Kidney tubule cell (primary cell): ENCODE results near the gene AHCTF1.

ENCODE experiments used
- DNase-seq: peaks from one replicate; pipeline ENCODE4 v3.0.0-alpha.2; 2018; ENCODE audit warnings: low spot score

AHCTF1 gene

GRCh38 chr1:246798107-246798506, 133.6 kb downstream of the AHCTF1 start:
- DNase-seq, result no peak

- DNase-seq, result peak; percentile 20
These were observed 134.2 kb downstream of the AHCTF1 start for GRCh38 chr1:246797597-246797996.

- DNase-seq, result no peak
These were observed 134.6 kb downstream of the AHCTF1 start for GRCh38 chr1:246797157-246797556.

GRCh38 chr1:246795906-246796694, 135.6 kb downstream of the AHCTF1 start:
- no peak for DNase-seq

- DNase-seq, result peak; percentile 12
These were observed 136.7 kb downstream of the AHCTF1 start for GRCh38 chr1:246794828-246795671.

- no peak for DNase-seq
These were observed 137.5 kb downstream of the AHCTF1 start for GRCh38 chr1:246794048-246794827.

- no peak for DNase-seq
These were observed 138.3 kb downstream of the AHCTF1 start for GRCh38 chr1:246793356-246793896.

- DNase-seq, result no peak
These were observed 139.1 kb downstream of the AHCTF1 start for GRCh38 chr1:246792603-246793002.

- DNase-seq, result no peak
These were observed 140.3 kb downstream of the AHCTF1 start for GRCh38 chr1:246791303-246791918.

GRCh38 chr1:246790833-246791232, 140.9 kb downstream of the AHCTF1 start:
- DNase-seq, result no peak

GRCh38 chr1:246790364-246790763, 141.4 kb downstream of the AHCTF1 start:
- no peak for DNase-seq

GRCh38 chr1:246789454-246790339, 142.1 kb downstream of the AHCTF1 start:
- DNase-seq, result no peak
